ENCODE measurements around the gene VSIG4. TPM values are rescaled to one million over a fixed set of nuclear protein-coding genes. Genes with fewer than 3 reads are reported as not detected.
A peak's percentile ranks its signal among the peaks of the same experiment; 100 is the strongest.

VSIG4 gene, protein sequence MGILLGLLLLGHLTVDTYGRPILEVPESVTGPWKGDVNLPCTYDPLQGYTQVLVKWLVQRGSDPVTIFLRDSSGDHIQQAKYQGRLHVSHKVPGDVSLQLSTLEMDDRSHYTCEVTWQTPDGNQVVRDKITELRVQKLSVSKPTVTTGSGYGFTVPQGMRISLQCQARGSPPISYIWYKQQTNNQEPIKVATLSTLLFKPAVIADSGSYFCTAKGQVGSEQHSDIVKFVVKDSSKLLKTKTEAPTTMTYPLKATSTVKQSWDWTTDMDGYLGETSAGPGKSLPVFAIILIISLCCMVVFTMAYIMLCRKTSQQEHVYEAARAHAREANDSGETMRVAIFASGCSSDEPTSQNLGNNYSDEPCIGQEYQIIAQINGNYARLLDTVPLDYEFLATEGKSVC
- 10 to 100 TPM; 14.8 to 38.9 TPM for total RNA-seq

DNA sequence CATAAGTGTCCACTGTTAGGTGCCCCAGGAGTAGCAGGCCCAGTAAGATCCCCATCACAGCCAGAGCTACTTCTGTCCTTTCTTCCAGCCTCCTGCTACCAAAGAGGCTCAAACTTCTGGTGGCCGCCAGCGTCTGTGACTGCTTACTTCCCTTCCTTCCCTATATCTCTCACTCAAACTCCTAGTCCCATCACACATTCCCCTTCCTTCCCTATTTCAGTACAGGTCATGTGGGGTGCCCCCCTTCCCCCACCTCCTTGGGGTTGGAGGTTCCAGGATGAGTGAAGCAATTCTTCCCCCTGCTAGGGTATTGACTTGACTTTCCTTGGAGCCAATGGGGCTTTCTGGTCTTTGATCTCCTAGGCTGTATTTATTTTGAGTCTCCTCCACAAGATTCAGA lies at the start of gene VSIG4:
Gene VSIG4, minus strand, starts transcription at position 137 of the 400 bp plus-strand sequence. Its CDS starts 82 bp downstream, at position 55.
- DNase-seq (peak in 1 of 4 donors; percentile 40), ATAC-seq (no peak)
- Histone ChIP-seq H3K4me3 (no peak within 1 kb of the TSS), H3K36me3 (replicated peaks in 1 of 2; ENCODE audit: insufficient read depth in 1 of 2, low read depth in 2 of 2) (no peaks in the 10 kb centered on the region), H3K9me3 (no peaks in the 10 kb centered on the region), H3K27ac (no peak within 1 kb of the TSS), H3K27me3 (no peaks in the 10 kb centered on the region), H3K4me1 (no peaks in the 10 kb centered on the region)
- 58 to 64% methylated on average over 2 of the region's 2 CpGs for WGBS, 2 donors
- TF ChIP-seq POLR2A (IDR thresholded peaks at IDR 0.05) (peak in 2 of 3 donors; percentile 29 to 61), CTCF (IDR thresholded peaks at IDR 0.05) (no peak)
- intact Hi-C loops (cut with DNase I) = no loop called here

GRCh38 chrX:66076801-66077200 lies 36.9 kb upstream of the VSIG4 start:
- no peak for DNase-seq
- intact Hi-C loops (cut with DNase I) = no loop called here
- H3K27ac ChIP-seq = no peak overlapping the region
- H3K4me3 ChIP-seq = no peak overlapping the region
- no peaks in the 10 kb centered on the region for H3K9me3 ChIP-seq
- WGBS, 2 donors = 38 to 57% methylated on average over 1 of the region's 1 CpG
- ATAC-seq = no peak
- TF ChIP-seq POLR2A (IDR thresholded peaks at IDR 0.05) = no peak
- TF ChIP-seq CTCF (IDR thresholded peaks at IDR 0.05) = no peak
- no peaks in the 10 kb centered on the region for H3K27me3 ChIP-seq
- H3K36me3 ChIP-seq (replicated peaks in 1 of 2; ENCODE audit: insufficient read depth in 1 of 2, low read depth in 2 of 2) = no peaks in the 10 kb centered on the region
- no peaks in the 10 kb centered on the region for H3K4me1 ChIP-seq

DNA sequence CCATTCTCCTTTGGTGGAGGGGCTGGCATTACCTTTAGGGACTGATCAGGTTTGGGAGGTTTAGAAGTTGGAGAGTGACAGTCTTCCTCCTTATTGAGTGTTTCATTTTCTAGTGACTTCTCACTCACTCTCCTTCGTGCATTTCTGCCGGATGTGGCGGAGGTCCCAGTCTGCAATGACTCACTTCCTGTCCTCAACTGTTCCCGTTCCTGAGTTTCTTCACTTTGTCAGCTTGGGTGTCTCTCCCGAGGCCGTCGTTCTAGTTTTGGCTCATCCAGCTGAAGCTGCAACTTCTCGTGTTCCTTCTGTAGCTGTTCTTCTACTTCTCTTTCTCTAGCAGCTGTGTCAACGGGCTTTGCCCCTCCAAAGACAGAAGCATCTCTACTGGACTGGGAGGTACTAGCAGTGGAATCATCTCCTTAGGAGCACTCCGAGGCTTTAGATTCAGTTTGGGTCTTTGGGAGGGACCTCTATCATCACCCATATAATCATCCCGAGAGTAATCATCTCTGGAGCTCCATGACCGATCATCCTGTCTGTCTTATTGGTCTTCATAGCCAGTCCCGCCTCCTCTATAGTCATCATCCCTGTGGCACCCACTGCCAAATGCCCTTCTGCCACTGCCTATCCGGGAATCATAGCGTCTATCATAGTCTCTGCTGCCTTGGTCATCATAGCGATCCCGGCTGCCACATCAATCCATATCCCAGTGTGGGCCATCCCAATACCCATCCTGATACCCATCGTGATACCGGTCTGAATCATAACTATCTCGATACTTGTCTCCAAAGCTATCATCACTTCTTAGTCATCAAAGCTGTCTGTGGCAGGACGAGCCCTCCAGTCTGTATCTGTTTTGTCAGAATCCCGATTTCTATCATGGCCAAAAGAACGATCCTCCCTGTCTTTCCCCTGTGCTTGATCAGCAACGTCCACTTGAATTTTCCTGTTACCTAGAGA lies 35.3 kb upstream of the VSIG4 start:
- 54 to 69% methylated on average over 21 to 24 of the region's 24 CpGs for WGBS, 2 donors
- no peaks in the 10 kb centered on the region for H3K4me1 ChIP-seq
- ATAC-seq (no peak), DNase-seq (peak in 3 of 4 donors; percentile 24 to 62 (median 27))
- H3K4me3 ChIP-seq = no peak overlapping the region
- no peaks in the 10 kb centered on the region for H3K9me3 ChIP-seq
- intact Hi-C loops (cut with DNase I) = no loop called here
- TF ChIP-seq CTCF (IDR thresholded peaks at IDR 0.05) (no peak), POLR2A (IDR thresholded peaks at IDR 0.05) (peak in 1 of 3 donors; percentile 18)
- peak overlapping the region in 1 of 4 donors; percentile 62 for H3K27ac ChIP-seq
- no peaks in the 10 kb centered on the region for H3K36me3 ChIP-seq (replicated peaks in 1 of 2; ENCODE audit: insufficient read depth in 1 of 2, low read depth in 2 of 2)
- H3K27me3 ChIP-seq = no peaks in the 10 kb centered on the region

GRCh38 chrX:66071126-66071525 lies 31.2 kb upstream of the VSIG4 start:
- WGBS, 2 donors = 20 to 28% methylated on average over 1 of the region's 1 CpG
- no peak for ATAC-seq
- no peak overlapping the region for H3K27ac ChIP-seq
- intact Hi-C loops (cut with DNase I) = no loop called here
- H3K4me3 ChIP-seq = no peak overlapping the region
- DNase-seq = no peak
- no peaks in the 10 kb centered on the region for H3K4me1 ChIP-seq
- no peak for TF ChIP-seq CTCF (IDR thresholded peaks at IDR 0.05)
- no peak for TF ChIP-seq POLR2A (IDR thresholded peaks at IDR 0.05)
- H3K36me3 ChIP-seq (replicated peaks in 1 of 2; ENCODE audit: insufficient read depth in 1 of 2, low read depth in 2 of 2) = no peaks in the 10 kb centered on the region
- H3K9me3 ChIP-seq = no peaks in the 10 kb centered on the region
- H3K27me3 ChIP-seq = no peaks in the 10 kb centered on the region

Data from body of pancreas (tissue), 4 donors.